M059J (cell line): Measurements from ENCODE around the gene NOS1. TPM values are rescaled to one million over a fixed set of nuclear protein-coding genes. Genes with fewer than 3 reads are reported as not detected.
"Not testable (repeated sequence)": the region's sequence is repeated elsewhere in the genome, so short reads cannot be mapped to it uniquely, and the experiment has no call there.

Experiments used
- DNase-seq: peaks from one replicate; pipeline ENCODE4 v3.0.0-alpha.2; 2012; ENCODE audit warnings: low read depth
- total RNA-seq: library from RNA; depleted of rRNA; stranded (reverse); fragments of >200 nt; shearing (Covaris generic); gene quantifications from 2 replicates; pipeline ENCODE4 v1.2.3, GENCODE V29; 2014; rRNA removed

The NOS1 gene
- total RNA-seq: 0.05 TPM in 1 of 2 replicates, not detected in the other

DNA sequence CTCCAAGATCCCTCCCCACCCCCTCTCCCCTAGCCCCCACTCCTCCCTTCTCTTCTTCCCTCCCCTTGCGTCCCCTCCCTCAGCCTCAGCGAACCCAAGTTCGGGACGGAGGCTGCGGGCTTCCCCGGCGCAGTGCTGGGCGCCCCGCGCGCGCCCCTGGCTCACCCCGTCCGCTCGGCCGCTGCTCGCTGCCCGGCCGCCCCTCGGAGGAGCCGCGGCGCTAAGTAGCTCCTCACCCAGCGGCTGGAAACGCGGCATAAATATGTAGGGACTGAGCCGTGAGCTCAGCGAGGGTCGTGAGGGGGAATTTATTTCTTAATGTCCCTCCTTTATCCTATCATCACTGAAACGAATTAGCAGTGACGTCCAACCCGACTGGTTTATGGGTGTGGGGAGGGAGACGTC is at the start of gene NOS1:
Gene NOS1 (minus strand): TSS at position 280 of the 405 bp plus-strand sequence. CDS start 30,557 bp downstream, outside the sequence.
- DNase-seq: no peak

DNA sequence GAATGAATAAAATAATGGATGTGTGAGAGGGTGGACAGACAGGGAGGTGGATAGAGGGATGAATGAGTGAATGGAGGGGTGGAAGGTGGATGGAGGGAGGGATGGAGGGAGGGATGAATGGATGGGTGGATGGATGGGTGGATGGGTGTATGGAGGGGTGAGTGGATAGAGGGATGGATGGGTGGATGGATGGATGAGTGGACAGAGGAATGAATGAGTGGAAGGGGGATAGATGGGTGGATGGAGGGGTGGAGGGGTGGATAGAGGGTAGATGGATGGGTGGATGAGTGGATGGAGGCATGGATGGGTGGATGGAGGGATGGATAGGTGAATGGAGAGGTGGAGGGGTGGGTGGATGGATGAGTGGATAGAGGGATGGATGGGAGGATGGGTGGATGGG is 47.9 kb upstream of the NOS1 start:
- DNase-seq: no peak

DNA sequence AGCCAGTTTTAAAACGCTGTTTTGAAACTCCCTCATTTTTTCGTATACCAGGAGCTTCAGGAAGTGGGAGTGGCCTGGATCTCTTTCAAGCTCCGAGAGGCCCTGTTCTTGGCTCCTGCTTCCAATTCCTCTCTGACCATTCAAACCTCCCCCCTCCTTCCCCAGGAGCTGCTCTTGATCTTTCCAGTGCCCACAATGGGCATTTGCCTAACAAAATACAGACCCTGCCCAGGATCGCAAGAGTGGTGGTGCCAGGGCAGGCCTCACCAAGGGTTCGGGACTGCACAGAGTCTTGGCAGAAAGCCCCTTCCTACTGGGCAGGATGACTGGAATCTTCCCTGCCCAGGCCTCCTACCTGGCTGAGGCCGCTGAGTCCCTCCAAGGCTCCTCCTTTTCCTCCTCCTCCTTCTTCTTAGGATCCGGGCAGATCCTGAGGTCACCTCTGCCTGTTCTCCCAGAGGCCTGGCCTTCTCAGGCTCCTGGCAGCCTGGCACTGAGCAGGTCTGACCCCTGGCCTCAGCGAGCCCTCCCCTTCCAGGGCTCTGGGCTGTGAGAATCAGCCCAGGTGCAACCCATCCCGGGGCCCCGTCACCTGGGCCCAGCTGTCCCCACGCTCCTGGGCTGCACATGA is 46.9 kb upstream of the NOS1 start:
- peak; percentile 80 for DNase-seq

DNA sequence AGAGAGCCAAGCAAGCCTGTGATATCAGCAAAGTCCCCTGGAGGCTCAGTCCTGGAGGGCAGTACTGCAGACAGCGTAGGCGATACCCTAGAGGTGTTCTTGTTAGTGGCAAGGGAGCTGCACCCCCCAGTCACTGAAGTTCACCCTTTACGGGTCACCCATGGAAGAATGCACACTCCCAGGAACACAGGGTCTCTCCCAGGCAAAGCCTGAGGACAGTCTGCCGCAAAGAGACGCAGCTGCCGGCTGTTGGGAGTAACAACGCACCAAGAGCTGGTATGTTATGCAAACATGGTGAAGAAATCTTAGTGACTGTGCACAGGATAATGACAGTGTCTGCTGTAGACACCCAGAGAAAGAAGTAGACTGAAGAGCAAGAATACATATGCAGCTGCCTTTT is 43.5 kb upstream of the NOS1 start:
- no peak for DNase-seq

DNA sequence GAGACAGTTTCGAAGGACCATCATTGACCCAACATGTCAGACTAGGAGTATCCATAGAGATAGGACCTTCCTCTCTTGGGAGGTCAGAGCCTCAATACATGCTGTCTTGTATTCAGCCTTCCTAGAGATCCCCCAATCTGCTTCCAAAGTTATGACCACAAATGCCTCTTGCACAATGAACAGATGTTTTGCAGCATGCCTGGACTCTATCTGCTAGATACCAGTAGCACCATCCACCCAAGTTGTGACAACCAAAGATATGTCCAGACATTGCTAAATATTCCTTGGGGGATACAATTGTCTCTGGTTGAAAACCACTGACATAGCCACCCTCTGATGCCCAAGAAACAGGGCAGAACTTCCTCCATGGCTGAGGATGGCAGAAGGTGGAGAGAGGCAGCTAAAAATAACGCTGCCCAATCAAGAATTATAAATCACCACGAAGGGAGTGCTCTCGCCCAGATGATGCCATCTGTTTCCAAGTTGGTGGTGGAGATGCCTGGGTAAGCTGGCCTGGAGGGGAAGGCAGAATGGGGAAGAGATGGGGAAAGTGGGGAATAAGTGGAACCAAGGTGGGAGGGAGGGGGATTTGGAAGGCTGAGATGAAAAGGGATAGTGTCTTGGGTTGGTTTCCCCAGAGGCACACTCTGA is 42.9 kb upstream of the NOS1 start:
- DNase-seq: no peak

DNA sequence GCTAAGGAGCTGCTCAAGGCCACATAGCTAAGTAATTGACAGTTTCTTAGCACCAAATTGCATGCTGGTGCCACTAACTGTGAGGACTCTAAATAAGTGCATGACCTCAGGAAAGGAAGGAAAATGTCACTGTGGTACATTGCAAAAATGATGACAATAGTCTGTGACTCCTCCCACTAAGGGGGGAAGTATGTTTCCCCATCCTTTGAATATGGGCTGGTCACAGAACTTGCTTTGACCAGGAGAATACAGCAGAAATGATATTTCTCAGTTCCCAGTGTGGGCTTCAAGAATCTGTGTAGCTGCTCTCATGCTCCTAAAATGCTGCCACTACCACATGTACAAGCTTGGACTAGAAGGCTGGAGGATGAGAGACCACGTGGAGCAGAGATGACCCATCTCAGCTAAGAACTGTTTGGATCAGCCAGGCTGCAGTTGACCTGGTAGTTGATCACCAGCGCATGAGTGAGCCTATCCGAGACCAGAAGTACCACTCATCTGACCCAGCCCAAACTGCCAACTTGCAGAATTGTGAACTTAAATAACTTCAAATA is 42.2 kb upstream of the NOS1 start:
- no peak for DNase-seq

DNA sequence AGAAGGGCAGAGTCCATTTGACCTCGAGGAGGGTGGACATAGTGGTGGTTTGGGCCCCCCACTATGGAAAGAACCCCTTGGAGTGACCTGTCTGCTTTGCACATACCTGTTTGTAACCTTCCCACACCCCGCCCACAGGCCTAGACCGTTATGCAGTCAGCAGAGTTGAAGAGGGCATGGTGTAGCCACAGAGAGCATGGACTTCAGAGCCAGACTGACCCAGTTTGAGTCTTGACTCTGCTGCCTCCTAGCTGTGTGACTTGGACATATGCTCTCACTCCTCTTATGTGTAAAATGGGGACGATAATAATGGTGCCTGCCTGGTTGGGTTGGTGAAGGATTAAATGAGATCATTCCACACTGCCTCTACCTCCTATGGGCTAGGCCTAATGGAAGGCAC is 40.9 kb upstream of the NOS1 start:
- no peak for DNase-seq

DNA sequence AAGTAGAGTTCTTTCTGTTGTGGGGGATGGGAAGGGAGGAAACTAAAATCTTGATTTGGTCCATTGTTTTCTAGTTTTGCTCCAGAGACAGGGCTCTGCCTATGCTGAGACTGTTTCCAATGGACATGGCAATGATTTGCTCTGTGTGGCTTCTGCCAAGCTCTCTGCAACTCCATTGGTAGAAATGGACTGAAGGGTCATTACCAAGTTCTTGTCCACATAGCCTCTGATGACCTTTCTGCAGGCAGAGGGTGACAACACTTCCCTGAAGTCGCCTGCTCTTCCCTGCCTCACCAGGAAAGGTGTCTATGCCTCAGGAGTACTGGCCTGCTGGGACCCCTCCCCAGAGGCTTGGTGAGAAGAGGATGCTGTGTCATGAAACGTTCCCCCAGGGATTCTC is 39.5 kb upstream of the NOS1 start:
- no peak for DNase-seq

DNA sequence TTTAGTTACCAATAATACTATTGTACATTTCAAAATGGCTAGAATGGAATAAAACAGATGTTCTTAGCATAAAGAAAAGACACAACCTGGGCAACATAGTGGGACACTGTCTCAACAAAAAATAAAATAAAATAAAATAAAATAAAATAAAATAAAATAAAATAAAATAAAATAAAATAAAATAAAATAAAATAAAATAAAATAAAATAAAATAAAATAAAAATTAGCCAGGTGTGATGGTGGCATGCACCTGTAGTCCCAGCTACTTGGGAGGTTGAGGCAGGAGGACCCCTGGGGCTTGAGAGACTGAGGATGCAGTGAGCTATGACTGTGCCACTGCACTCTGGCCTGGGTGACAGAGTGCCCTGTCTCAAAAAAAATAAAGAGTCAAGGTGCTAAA is 37.1 kb upstream of the NOS1 start:
- not testable (repeated sequence) for DNase-seq

DNA sequence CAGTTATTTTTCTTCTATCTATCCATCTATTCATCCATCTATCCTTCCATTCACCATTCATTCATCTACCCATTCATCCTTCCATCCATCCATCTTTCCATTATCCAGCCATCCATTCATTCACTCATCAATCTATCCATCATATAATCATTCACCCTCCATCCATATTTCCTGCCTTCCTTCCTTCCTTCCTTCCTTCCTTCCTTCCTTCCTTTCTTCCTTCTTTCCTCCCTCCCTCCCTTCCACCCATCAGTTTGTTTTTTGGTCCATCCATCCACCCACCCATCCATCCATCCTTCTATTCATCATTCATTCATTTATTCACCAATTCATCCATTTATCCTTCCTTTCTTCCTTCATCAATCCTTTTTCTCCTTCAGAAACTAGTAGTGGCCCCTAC is 34.3 kb upstream of the NOS1 start:
- DNase-seq: no peak

DNA sequence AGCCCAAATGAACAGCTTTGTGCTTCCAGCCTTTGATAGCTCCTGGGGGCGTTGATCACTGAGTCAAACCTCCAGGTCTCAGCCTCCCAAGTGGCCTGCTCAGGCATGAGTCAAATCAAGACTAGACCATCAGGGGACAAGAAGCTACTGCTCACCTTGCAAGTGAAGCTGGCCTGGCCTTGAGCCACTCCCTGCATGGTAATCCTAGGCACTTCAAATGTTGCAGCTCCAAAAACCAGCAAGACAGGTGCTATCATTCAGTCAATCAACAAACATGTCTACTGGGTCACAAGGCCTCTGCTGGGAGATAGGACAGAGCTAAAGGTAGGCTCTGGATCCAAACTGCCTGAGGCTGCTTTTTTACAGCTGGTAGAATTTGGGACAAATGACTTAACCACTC is 33.1 kb upstream of the NOS1 start:
- DNase-seq: no peak

DNA sequence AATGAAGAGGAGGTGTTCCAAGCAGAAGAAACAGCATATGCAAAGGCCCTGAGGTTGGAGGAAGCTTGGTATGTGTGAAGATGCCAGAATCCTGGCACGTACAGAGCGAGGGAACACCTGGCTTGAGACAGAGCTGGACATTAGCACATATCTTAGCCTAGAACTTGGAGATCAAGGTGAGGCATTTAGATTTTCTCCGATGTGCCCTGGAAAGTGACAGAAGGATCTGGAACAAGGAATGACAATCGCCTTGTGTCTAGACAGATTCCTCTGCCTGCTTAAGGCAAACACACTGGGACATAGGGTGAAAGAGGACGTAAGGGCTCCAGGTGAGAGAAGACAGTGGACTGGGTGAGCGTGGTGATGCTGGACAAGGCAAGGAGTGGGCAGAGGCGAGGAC is 32.2 kb upstream of the NOS1 start:
- no peak for DNase-seq

DNA sequence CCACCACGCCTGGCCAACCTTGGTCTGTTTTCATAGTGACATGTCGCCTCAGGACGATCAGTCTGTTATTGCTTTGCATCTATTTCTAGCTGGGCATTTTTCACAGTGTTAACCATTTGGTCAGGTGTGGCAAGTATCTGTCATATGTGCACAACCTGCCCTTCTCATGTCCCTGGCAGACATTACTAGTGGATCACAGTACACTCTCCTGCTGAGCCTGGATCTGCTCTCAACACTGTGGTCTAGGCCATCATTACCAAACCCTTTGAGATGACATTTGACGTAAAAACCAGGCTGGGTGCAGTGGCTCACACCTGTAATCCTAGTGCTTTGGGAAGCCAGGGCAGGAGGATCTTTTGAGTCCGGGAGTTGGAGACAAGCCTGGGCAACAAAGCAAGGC is 29.4 kb upstream of the NOS1 start:
- no peak for DNase-seq

DNA sequence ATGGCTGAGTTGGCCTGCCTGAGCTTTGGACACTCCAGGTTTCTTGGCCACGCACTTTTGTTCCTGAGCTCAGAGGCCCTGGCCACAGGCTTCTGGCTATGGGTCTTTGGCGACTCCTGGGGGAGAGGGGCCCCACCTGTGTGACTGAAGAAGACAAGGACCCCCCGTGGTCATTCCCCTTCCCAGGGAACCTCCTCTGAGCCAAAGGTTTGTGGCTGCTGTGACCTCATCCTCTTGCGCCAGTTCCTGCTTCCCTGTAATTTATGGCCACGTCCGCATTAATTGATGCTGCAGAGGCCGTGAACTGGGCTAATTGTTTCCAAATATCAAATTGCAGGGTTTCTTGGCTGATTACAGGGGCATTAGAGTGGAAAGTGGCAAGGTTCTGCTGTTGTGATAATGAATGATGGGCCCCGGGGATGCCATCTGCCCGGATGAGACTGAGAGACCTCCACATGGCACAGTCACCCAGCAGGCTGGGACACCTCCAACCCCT is 27.6 kb upstream of the NOS1 start:
- DNase-seq: no peak

DNA sequence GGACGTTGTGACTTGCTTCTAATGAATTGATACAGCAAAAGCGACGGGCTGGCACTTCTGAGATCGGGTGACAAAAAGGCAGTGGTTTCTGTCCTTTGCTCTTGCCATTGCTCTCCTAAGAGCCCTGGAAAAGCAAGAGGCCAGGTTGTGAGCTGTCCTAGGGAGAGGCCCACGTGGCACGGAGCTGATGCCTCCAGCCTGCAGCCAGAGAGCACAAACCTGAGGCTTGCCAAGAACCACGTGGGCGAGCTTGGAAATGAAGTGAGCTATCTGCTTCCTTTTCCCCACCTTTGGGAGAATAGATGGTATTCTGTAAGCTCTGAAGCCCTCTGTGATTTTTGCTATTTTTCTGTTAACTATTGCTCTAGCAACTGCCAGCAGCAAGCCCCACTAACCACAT is 26.4 kb upstream of the NOS1 start:
- no peak for DNase-seq

DNA sequence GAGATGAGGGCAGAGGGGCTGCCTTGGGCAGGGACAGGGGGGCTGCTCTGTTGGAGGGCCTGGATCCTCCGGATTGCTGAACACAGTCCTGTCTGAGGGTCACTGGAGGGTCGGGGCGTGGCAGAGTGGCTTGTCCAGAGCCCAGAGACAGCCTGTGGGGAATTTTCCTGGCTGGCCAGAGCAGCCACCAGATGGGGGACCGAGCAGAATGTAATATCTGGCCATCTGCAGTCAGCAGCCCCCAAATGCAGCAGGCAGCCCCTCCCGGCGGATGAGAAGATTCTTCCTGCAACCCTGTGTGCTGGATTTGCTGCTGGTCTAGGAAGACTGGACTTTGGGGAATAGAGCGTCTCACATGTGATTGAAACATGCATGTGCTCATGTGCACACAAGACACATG is 23.3 kb upstream of the NOS1 start:
- DNase-seq: no peak

DNA sequence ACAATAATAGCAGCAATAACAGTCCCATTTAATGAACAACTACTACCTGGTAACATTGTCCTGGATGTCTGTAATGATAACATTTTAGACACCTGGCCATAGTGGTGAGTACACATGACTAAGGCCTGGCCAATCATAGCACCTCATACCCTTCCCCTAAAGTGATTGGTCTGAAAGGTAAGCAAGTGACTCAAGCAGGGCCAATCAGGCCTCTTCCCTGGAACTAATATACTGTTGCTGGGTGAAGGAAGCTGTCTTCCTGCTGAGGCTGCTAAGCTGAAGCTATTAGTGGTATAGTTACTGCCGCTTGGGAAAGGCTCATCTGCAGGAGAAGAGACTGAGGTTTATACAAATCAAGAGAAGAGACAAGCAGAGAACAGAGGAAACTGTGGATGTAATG is 18.7 kb upstream of the NOS1 start:
- DNase-seq: no peak

DNA sequence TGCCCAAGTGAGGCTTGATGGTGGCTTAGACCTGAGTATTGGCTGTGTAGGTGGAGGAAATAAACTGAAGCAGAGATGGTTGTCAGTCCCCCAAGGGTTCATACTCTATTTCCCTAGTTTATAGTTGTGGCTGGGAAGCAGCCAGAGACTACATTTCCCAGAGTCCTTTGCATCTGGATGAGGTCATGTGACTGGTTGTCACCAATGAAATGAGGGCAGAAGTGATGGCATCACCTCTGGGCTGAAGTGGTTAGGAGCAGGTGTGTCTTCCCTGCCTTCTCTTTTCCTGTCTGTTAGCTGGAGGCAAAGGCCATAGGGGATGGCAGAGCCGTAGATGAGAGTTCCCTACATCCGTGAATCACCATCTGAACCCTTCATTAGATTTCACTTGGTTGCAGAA is 16.3 kb upstream of the NOS1 start:
- peak; percentile 9 for DNase-seq

DNA sequence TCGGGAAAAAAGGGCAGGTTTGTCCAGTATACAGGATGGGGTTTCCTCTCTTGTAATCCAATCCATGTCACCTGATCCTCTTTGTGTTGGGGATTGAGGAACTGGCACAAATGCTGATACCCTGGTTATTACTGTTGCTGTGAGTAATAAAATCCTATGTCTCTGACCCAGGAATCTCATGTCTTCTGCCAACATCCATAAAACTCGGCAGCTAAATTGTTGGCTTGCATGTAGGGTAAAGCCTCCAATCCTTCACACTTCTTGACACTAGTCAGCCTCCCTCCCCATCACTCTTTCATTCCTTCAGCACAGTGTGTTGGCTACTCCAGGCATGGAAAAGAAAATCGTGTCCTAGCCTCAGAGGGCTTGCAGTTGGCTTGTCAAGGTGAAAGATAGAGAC is 9.2 kb upstream of the NOS1 start:
- no peak for DNase-seq

DNA sequence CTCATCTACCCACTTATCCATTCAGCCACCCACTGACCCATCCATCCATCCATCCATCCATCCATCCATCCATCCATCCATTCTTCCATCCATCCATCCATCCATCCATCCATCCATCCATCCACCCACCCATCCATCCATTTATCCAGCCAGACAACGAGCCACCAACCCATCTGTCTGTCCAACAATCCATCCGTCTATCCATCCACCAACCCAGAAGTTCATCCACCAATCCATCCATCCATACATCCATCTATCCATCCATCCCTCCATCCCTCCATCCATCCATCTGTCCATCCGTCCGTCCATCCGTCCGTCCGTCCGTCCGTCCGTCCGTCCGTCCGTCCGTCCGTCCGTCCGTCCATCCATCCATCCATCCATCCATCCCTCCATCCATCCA is 8.6 kb upstream of the NOS1 start:
- not testable (repeated sequence) for DNase-seq

DNA sequence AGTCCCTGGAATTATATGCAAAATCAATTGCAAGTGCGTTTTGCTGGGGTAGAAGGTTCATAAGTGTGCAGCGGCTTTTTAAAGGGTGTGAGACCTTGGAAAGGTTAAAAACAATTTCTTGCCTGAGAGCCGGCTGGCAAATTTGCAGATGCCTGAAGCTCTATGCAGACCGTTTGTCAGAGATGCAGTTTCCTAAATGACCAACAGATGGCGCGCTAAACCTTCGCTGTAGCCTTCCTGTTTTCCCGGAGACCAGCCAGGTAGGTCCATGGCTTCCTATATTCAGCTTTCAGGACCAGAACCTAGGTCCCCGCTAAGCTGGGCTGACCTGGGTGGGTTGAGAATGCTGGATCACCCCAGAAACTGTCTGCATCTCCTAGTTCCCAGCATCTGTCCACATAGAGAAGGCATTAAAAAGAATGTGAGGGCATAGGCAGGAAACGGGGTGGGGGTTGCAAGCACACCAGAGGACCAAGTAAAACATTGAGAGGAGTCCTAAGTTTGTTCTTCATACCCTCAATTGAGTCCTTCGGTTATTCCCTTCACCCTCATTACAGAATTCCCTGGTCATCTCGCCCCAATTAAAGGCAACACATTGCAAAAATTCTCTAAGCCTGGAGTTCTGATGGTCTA is 5.7 kb upstream of the NOS1 start:
- peak; percentile 66 for DNase-seq

DNA sequence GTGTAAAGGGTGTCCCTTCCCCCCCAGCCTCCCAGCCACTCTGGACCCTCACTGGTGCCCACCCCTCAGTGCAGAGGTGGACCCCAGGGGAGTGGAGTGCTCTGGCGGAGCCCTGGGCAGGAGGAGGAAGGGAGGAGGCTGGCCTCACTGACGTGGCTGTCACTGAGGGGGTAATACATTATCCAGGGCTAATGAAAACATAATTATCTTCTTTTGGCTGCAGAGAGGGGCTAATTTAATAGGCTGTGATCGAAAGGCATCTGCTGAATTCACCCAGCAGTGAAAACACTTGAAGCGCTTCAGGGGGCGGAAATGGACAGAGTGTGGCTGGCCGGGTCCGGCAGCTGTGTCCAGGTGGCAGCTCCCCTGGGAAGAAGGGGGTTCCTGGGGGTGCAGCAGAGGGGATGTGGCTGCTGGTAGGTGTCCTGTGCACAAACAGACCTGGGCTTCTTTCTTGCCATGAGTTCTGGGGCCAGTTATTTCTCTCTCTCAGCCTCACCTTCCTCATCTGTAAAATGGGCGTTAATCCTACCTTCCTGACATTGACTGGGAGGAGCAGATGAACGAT is 3.7 kb upstream of the NOS1 start:
- no peak for DNase-seq
